Thyroid gland (tissue), 4 donors: ENCODE data around the gene TOMM7.

ENCODE experiments used
- CTCF ChIP-seq, 6 experiments: fragments of 200-600 bp in 3 of 6; fragments of 450-650 bp in 3 of 6; sonication (generic) in 3 of 6; IDR thresholded peaks; one replicate each; pipeline ENCODE4 v1.5.1; 2016 to 2019; ENCODE audit warnings: antibody characterized with exemption in 6 of 6, mild to moderate bottlenecking in 2 of 6, inconsistent platforms in 1 of 6, moderate library complexity in 1 of 6
- POLR2A ChIP-seq, 2 donors: fragments of 450-650 bp; IDR thresholded peaks; one replicate each; pipeline ENCODE4 v1.6.1; 2017; ENCODE audit warnings: antibody characterized with exemption in 2 of 2, mild to moderate bottlenecking in 2 of 2, moderate library complexity in 1 of 2

- no peak for TF ChIP-seq CTCF (IDR thresholded peaks at IDR 0.05)
- no peak for TF ChIP-seq POLR2A (IDR thresholded peaks at IDR 0.05)
Observed at GRCh38 chr7:22833957-22834356, 11.3 kb upstream of the TOMM7 start.
